Posterior cingulate gyrus (tissue), 11 donors: ENCODE results near the gene KLHL12.

Experiments used
- DNase-seq, 10 donors: peaks; one replicate each; pipeline versions ENCODE4 v3.0.0 to v3.0.0-alpha.2; 2020 to 2021; ENCODE audit warnings: mixed read lengths in 3 of 10
- intact Hi-C: fragments of 100-400 bp; cut with DNase I; formaldehyde crosslinking; loops from one replicate; pipeline ENCODE4 v1.15.1; 2023

KLHL12 gene

GRCh38 chr1:202926581-202927491 is at the start of gene KLHL12:
TSS of gene KLHL12 (minus strand) at chr1:202927234. CDS start at chr1:202925162, 2,072 bp downstream.
- intact Hi-C loops: loop anchor here (2.0 to 5.0 kb wide), 3 partner anchors 38 to 66 kb away; partner anchors contain the start of genes CYB5R1 and RABIF
- peak; percentile 93 to 99 (median 96) for DNase-seq

- no peak for DNase-seq
- intact Hi-C loops: no loop called here
Measured at GRCh38 chr1:202976633-202977032, 49.6 kb upstream of the KLHL12 start.

- no peak for DNase-seq
- intact Hi-C loops: no loop called here
Measured at GRCh38 chr1:202974856-202975255, 47.8 kb upstream of the KLHL12 start.

GRCh38 chr1:202972046-202972445 is 45.0 kb upstream of the KLHL12 start:
- DNase-seq: no peak
- intact Hi-C loops: no loop called here

- intact Hi-C loops: loop anchor here (5.0 kb wide), 1 partner anchor 42 kb away; the partner anchor contains the start of gene KLHL12
- peak in 3 of 10 donors; percentile 11 to 22 (median 18) for DNase-seq
Measured at GRCh38 chr1:202968895-202969295, 41.9 kb upstream of the KLHL12 start.

GRCh38 chr1:202968351-202968750 is 41.3 kb upstream of the KLHL12 start:
- DNase-seq: no peak
- intact Hi-C loops: loop anchor here (5.0 kb wide), 1 partner anchor 41 kb away; the partner anchor contains the start of gene KLHL12

GRCh38 chr1:202967684-202968281 is 40.7 kb upstream of the KLHL12 start:
- peak in 1 of 10 donors; percentile 10 for DNase-seq
- intact Hi-C loops: loop anchor here (2.0 to 5.0 kb wide), 2 partner anchors 40 to 79 kb away; partner anchors contain the start of genes KLHL12 and RABIF

- intact Hi-C loops: loop anchor here (1.0 to 5.0 kb wide), 3 partner anchors 8 to 77 kb away; partner anchors contain the start of genes ADIPOR1, KLHL12 and RABIF
- no peak for DNase-seq
Measured at GRCh38 chr1:202966006-202966898, 39.2 kb upstream of the KLHL12 start.

GRCh38 chr1:202965422-202965821 is 38.4 kb upstream of the KLHL12 start:
- DNase-seq: no peak
- intact Hi-C loops: loop anchor here (5.0 kb wide), 1 partner anchor 38 kb away; the partner anchor contains the start of gene KLHL12

GRCh38 chr1:202964791-202965410 is 37.9 kb upstream of the KLHL12 start:
- intact Hi-C loops: loop anchor here (5.0 kb wide), 1 partner anchor 38 kb away; the partner anchor contains the start of gene KLHL12
- no peak for DNase-seq

GRCh38 chr1:202961220-202961880 is 34.3 kb upstream of the KLHL12 start:
- intact Hi-C loops: no loop called here
- no peak for DNase-seq

- intact Hi-C loops: loop anchor here (5.0 kb wide), 1 partner anchor 37 kb away; no protein-coding TSS in a partner anchor
- no peak for DNase-seq
Measured at GRCh38 chr1:202959276-202959620, 32.2 kb upstream of the KLHL12 start.

GRCh38 chr1:202958544-202959275 is 31.7 kb upstream of the KLHL12 start:
- intact Hi-C loops: loop anchor here (1.0 to 5.0 kb wide), 2 partner anchors 8 to 36 kb away; no protein-coding TSS in a partner anchor
- no peak for DNase-seq

GRCh38 chr1:202957733-202958543 is 30.9 kb upstream of the KLHL12 start, which contains the start of gene ADIPOR1:
TSS of gene ADIPOR1 (minus strand) at chr1:202958312. CDS start at chr1:202951070, 7,242 bp downstream.
- DNase-seq: peak; percentile 84 to 99 (median 93)
- intact Hi-C loops: loop anchor here (1.0 to 5.0 kb wide), 2 partner anchors 8 to 36 kb away; no protein-coding TSS in a partner anchor

GRCh38 chr1:202956969-202957368 is 29.9 kb upstream of the KLHL12 start:
- intact Hi-C loops: loop anchor here (5.0 kb wide), 1 partner anchor 35 kb away; no protein-coding TSS in a partner anchor
- no peak for DNase-seq

- intact Hi-C loops: no loop called here
- DNase-seq: no peak
Measured at GRCh38 chr1:202954057-202954745, 27.2 kb upstream of the KLHL12 start.

GRCh38 chr1:202953392-202953791 is 26.4 kb upstream of the KLHL12 start:
- intact Hi-C loops: no loop called here
- DNase-seq: no peak
